A673 (cell line): ENCODE data around the gene APOC3. TPM values are rescaled to one million over a fixed set of nuclear protein-coding genes. Genes with fewer than 3 reads are reported as not detected.

Experiments used
- BruUV-seq: library from RNA; stranded (reverse); fragments of 400-500 nt; replicated peaks from 2 replicates; lab custom pipeline; 2021; lab: Mats Ljungman, UMichigan
- CTCF ChIA-PET: fragments of 300-600 bp; sonication (Branson Sonifier 250); formaldehyde crosslinking; loops from one replicate; lab custom pipeline; 2022; ENCODE audit warnings: antibody characterized with exemption; lab: Charles Lee
- POLR2A ChIA-PET: fragments of 300-600 bp; sonication (Branson Sonifier 250); formaldehyde crosslinking; loops from one replicate; lab custom pipeline; 2022; ENCODE audit warnings: antibody characterized with exemption; ENCODE audit not compliant: low non-redundant PET; lab: Charles Lee
- DNase-seq: peaks from one replicate; pipeline ENCODE4 v3.0.0-alpha.2; 2015; ENCODE audit warnings: low spot score
- H3K27ac ChIP-seq: fragments of 200-600 bp; sonication (generic); 2 replicates; pipeline ENCODE4 v1.5.1; 2016; ENCODE audit warnings: mixed run types, low read depth, mild to moderate bottlenecking, mixed read lengths, antibody characterized with exemption, low read length; ENCODE audit not compliant: poor library complexity, severe bottlenecking
- H3K27me3 ChIP-seq: fragments of 200-600 bp; sonication (generic); replicated peaks from 2 replicates; pipeline ENCODE4 v1.6.1; 2017; ENCODE audit warnings: mixed run types, low read depth, mild to moderate bottlenecking, mixed read lengths, antibody characterized with exemption, low read length; ENCODE audit not compliant: insufficient read depth, poor library complexity
- H3K36me3 ChIP-seq: fragments of 200-600 bp; sonication (generic); 2 replicates; pipeline ENCODE4 v1.6.1; 2016; ENCODE audit warnings: mixed run types, mild to moderate bottlenecking, mixed read lengths, antibody characterized with exemption, low read length; ENCODE audit not compliant: insufficient read depth, poor library complexity, severe bottlenecking
- H3K4me1 ChIP-seq: fragments of 200-600 bp; sonication (generic); 2 replicates; pipeline ENCODE4 v1.6.1; 2017; ENCODE audit warnings: mixed run types, mild to moderate bottlenecking, mixed read lengths, antibody characterized with exemption, low read length; ENCODE audit not compliant: insufficient read depth, poor library complexity, severe bottlenecking
- H3K4me3 ChIP-seq: fragments of 200-600 bp; sonication (generic); 2 replicates; pipeline ENCODE4 v1.5.1; 2016; ENCODE audit warnings: low read depth, mixed run types, mild to moderate bottlenecking, mixed read lengths, low read length; ENCODE audit not compliant: poor library complexity, severe bottlenecking
- H3K9me3 ChIP-seq: fragments of 200-600 bp; sonication (generic); 2 replicates; pipeline ENCODE4 v1.6.1; 2016; ENCODE audit warnings: mixed run types, low read depth, mild to moderate bottlenecking, mixed read lengths, antibody characterized with exemption, low read length; ENCODE audit not compliant: poor library complexity, severe bottlenecking
- EZH2 ChIP-seq: fragments of 200-600 bp; sonication (generic); IDR thresholded peaks from 2 replicates; pipeline ENCODE4 v1.6.1; 2017; ENCODE audit warnings: borderline replicate concordance, low read depth, mild to moderate bottlenecking, mixed read lengths, antibody characterized with exemption, low read length; ENCODE audit not compliant: poor library complexity, severe bottlenecking
- intact Hi-C: fragments of 100-400 bp; cut with micrococcal nuclease; formaldehyde crosslinking; loops from one replicate; pipeline ENCODE4 v1.10.0; 2022; ENCODE audit not compliant: unreplicated experiment
- total RNA-seq: library from RNA; stranded (reverse); gene quantifications from 2 replicates; pipeline ENCODE4 v1.2.3, GENCODE V29; 2021
- TF ChIP-seq, protein P1 (sequence below): fragments of 300-800, 200-600 bp; sonication (generic); conservative IDR thresholded peaks from 2 replicates; pipeline ENCODE4 v1.5.1; 2017; ENCODE audit warnings: low read depth, mild to moderate bottlenecking, antibody characterized with exemption, low read length, moderate library complexity, mixed read lengths

APOC3 gene
- total RNA-seq, 1 experiment from 2014 or later, result not detected

DNA sequence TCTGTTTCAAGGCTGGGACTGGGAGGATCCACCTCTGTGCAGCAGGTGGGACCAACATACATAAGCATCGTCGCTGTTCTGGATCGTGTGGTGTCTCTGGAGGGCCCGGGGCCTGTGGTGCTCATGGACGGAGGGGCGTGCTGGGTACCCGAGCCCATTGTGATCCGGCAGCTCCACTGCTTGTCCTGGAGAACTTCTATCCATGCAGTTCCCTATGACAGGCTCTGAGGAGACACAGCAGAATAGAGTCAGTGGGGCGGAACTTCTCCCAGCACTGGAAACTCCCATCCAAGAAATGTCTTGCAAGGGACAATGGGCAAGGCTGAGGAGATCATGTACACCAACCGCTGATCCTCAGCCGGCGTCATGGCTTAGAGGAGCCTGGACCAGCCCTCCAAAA is 19.4 kb downstream of the APOC3 start:
- TF ChIP-seq EZH2, result no peak
- TF ChIP-seq, protein P1, sequence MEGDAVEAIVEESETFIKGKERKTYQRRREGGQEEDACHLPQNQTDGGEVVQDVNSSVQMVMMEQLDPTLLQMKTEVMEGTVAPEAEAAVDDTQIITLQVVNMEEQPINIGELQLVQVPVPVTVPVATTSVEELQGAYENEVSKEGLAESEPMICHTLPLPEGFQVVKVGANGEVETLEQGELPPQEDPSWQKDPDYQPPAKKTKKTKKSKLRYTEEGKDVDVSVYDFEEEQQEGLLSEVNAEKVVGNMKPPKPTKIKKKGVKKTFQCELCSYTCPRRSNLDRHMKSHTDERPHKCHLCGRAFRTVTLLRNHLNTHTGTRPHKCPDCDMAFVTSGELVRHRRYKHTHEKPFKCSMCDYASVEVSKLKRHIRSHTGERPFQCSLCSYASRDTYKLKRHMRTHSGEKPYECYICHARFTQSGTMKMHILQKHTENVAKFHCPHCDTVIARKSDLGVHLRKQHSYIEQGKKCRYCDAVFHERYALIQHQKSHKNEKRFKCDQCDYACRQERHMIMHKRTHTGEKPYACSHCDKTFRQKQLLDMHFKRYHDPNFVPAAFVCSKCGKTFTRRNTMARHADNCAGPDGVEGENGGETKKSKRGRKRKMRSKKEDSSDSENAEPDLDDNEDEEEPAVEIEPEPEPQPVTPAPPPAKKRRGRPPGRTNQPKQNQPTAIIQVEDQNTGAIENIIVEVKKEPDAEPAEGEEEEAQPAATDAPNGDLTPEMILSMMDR, result no peak
- POLR2A ChIA-PET, result no interaction called here

DNA sequence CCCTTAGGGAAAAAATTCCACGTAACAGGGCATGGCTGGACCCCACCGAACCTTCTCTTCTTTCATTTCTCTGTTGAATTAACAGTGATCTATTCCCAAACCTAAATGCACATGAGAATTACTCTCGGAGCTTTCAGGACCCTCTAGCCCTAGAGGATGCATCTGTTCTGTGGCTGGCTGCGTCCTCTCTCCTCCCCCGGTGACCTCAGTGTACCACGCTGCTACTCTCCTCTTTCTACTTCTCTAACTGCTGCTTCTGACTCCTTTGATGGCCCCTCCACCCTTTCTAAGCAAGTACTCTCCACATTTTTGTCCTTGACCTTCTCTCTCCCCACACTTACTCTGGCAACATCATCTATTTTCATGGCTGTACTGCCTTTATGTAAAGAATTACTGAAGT is 19.8 kb downstream of the APOC3 start:
- no peaks in the 10 kb centered on the region for H3K9me3 ChIP-seq
- no peak overlapping the region for H3K27ac ChIP-seq
- H3K4me3 ChIP-seq, result no peak overlapping the region
- peaks cover 47% of the 10 kb centered on the region for H3K36me3 ChIP-seq
- intact Hi-C loops, result no loop called here
- ChIA-PET POLR2A (no interaction called here), CTCF (interaction anchor here (0.8 kb wide), 1 partner anchor 289 kb away, joined by 3 read pairs; no protein-coding TSS in a partner anchor)
- DNase-seq, result no peak
- no TSS peak for BruUV-seq
- H3K4me1 ChIP-seq, result peaks cover 35% of the 10 kb centered on the region
- no peaks in the 10 kb centered on the region for H3K27me3 ChIP-seq
- TF ChIP-seq EZH2, result no peak
- TF ChIP-seq, protein P1, result no peak

More for the DNA sequence above, 19.4 kb downstream of the APOC3 start:
- CTCF ChIA-PET, result interaction anchor here (1.6 kb wide), 1 partner anchor 13 kb away, joined by 4 read pairs; no protein-coding TSS in a partner anchor
- H3K4me1 ChIP-seq, result peaks cover 33% of the 10 kb centered on the region
- H3K4me3 ChIP-seq, result no peak overlapping the region
- no TSS peak for BruUV-seq
- no peaks in the 10 kb centered on the region for H3K9me3 ChIP-seq
- intact Hi-C loops, result no loop called here
- DNase-seq, result no peak
- peaks cover 43% of the 10 kb centered on the region for H3K36me3 ChIP-seq
- no peaks in the 10 kb centered on the region for H3K27me3 ChIP-seq
- H3K27ac ChIP-seq, result no peak overlapping the region

DNA sequence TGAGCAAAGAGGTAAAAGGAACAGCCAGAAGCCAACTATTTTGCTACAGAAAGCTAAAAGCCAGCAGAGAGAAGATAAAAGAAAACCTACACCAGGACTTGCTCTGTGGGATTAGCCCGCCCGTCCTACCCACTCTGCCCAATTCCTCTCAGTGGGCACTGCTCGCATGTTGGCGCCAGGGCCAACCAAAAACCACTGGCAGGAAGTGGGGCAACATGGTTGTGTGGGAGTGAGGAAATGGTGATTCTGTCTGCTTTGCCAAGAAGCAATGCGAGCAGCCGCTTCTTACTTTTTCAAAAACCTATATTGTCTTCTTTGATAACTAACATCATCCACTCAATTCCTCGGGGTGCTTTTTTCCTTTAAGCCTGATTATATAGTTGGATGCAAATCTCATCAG is 21.9 kb downstream of the APOC3 start:
- Histone ChIP-seq H3K9me3 (no peaks in the 10 kb centered on the region), H3K36me3 (peaks cover 35% of the 10 kb centered on the region), H3K4me1 (peaks cover 35% of the 10 kb centered on the region), H3K4me3 (no peak overlapping the region), H3K27me3 (no peaks in the 10 kb centered on the region), H3K27ac (peak overlapping the region; percentile 72)
- CTCF ChIA-PET, result no interaction called here
- TF ChIP-seq, protein P1, result no peak
- no peak for TF ChIP-seq EZH2
- DNase-seq, result peak; percentile 65
- POLR2A ChIA-PET, result interaction anchor here (0.7 kb wide), 1 partner anchor 147 kb away, joined by 3 read pairs; no protein-coding TSS in a partner anchor
- intact Hi-C loops, result no loop called here
- no TSS peak for BruUV-seq
